ENCODE measurements around the gene MAST3. TPM values are rescaled to one million over a fixed set of nuclear protein-coding genes. Genes with fewer than 3 reads are reported as not detected.

The MAST3 gene
- total and polyA plus RNA-seq, 10 donors: 8.9 to 52.7 (median 38.2) TPM

- Histone ChIP-seq H3K27me3 (replicated peaks in 1 of 7) (no peaks in the 10 kb centered on the region), H3K36me3 (peaks cover 0 to 58% (median 38%) of the 10 kb centered on the region in 6 donors), H3K9me3 (no peaks in the 10 kb centered on the region), H3K4me1 (peaks cover 32 to 68% (median 60%) of the 10 kb centered on the region in 6 donors), H3K27ac (peak overlapping the region; percentile 83 to 95 (median 92)), H3K4me3 (peak overlapping the region in 4 of 8 donors; percentile 16 to 58 (median 24))
- TF ChIP-seq CTCF (IDR thresholded peaks at IDR 0.05 in 8 of 11, conservative IDR thresholded peaks at IDR 0.05 in 3 of 11): no peak
- peak in 2 of 3 donors; percentile 56 to 66 for TF ChIP-seq POLR2AphosphoS5 (IDR thresholded peaks at IDR 0.05)
- intact Hi-C loops (cut with DNase I; ENCODE audit: low total_unique reads): no loop called here
- peak; percentile 87 for DNase-seq
- 85 to 92% (median 87%) methylated on average over 55 to 66 of the region's 66 CpGs for WGBS, 5 donors
Observed at GRCh38 chr19:18168673-18169381, 71.2 kb downstream of the MAST3 start.

GRCh38 chr19:18170714-18171255 is 73.2 kb downstream of the MAST3 start:
- peaks cover 40 to 87% (median 75%) of the 10 kb centered on the region in 6 donors for H3K4me1 ChIP-seq
- TF ChIP-seq CTCF (IDR thresholded peaks at IDR 0.05 in 8 of 11, conservative IDR thresholded peaks at IDR 0.05 in 3 of 11): no peak
- peak in 1 of 3 donors; percentile 5 for TF ChIP-seq POLR2A (IDR thresholded peaks at IDR 0.05)
- TF ChIP-seq POLR2AphosphoS5 (IDR thresholded peaks at IDR 0.05): peak in 2 of 3 donors; percentile 10 to 83
- peak overlapping the region; percentile 63 to 95 (median 92) for H3K27ac ChIP-seq
- peaks cover 0 to 48% (median 35%) of the 10 kb centered on the region in 6 donors for H3K36me3 ChIP-seq
- WGBS, 5 donors: 33 to 43% (median 37%) methylated on average over 16 of the region's 16 CpGs
- no peaks in the 10 kb centered on the region for H3K27me3 ChIP-seq (replicated peaks in 1 of 7)
- DNase-seq: peak; percentile 86
- peak overlapping the region in 3 of 8 donors; percentile 3 to 58 (median 30) for H3K4me3 ChIP-seq
- intact Hi-C loops (cut with DNase I; ENCODE audit: low total_unique reads): no loop called here
- no peaks in the 10 kb centered on the region for H3K9me3 ChIP-seq

- Histone ChIP-seq H3K9me3 (no peaks in the 10 kb centered on the region), H3K27me3 (replicated peaks in 1 of 7) (no peaks in the 10 kb centered on the region), H3K27ac (peak overlapping the region; percentile 63 to 95 (median 92)), H3K36me3 (peaks cover 0 to 48% (median 34%) of the 10 kb centered on the region in 6 donors), H3K4me1 (peaks cover 40 to 97% (median 84%) of the 10 kb centered on the region in 6 donors), H3K4me3 (peak overlapping the region in 1 of 8 donors; percentile 98)
- WGBS, 5 donors: 75 to 85% (median 80%) methylated on average over 7 to 8 of the region's 8 CpGs
- intact Hi-C loops (cut with DNase I; ENCODE audit: low total_unique reads): no loop called here
- TF ChIP-seq POLR2AphosphoS5 (IDR thresholded peaks at IDR 0.05): peak in 2 of 3 donors; percentile 23 to 39
- TF ChIP-seq CTCF (IDR thresholded peaks at IDR 0.05 in 8 of 11, conservative IDR thresholded peaks at IDR 0.05 in 3 of 11): no peak
- DNase-seq: no peak
Observed at GRCh38 chr19:18171605-18172327, 74.2 kb downstream of the MAST3 start.
